Esophagus squamous epithelium (tissue), 5 donors: ENCODE measurements around the gene SRSF2. TPM values are rescaled to one million over a fixed set of nuclear protein-coding genes. Genes with fewer than 3 reads are reported as not detected.
A peak's percentile ranks its signal among the peaks of the same experiment; 100 is the strongest.

Experiments
- DNase-seq: peaks from one replicate; lab custom pipeline; 2025; lab: John Stamatoyannopoulos, UW
- H3K27ac ChIP-seq, 4 donors: fragments of 200-600 bp; sonication (generic); one replicate each; pipeline ENCODE4 v1.5.1; 2016 to 2019; ENCODE audit warnings: mild to moderate bottlenecking in 1 of 4
- H3K27me3 ChIP-seq, 4 donors: fragments of 200-600 bp; sonication (generic); 1 replicate in 3 of 4; 2 replicates in 1 of 4; pipeline versions ENCODE4 v1.5.1 to v1.6.0; 2017 to 2021; ENCODE audit warnings: antibody characterized with exemption in 1 of 4
- H3K36me3 ChIP-seq, 3 donors: fragments of 200-600 bp; sonication (generic); one replicate each; pipeline ENCODE4 v1.5.1; 2016 to 2019
- H3K4me1 ChIP-seq, 3 donors: fragments of 200-600 bp; sonication (generic); one replicate each; pipeline ENCODE4 v1.5.1; 2017 to 2019
- H3K4me3 ChIP-seq, 4 donors: fragments of 200-600 bp; sonication (generic); 1 replicate in 3 of 4; 2 replicates in 1 of 4; pipeline ENCODE4 v1.5.1; 2016 to 2019; ENCODE audit warnings: mild to moderate bottlenecking in 2 of 4, moderate library complexity in 1 of 4
- H3K9me3 ChIP-seq, 3 donors: fragments of 200-600 bp; sonication (generic); one replicate each; pipeline ENCODE4 v1.5.1; 2016 to 2019
- POLR2A ChIP-seq, 4 donors: fragments of 450-650 bp; IDR thresholded peaks; one replicate each; pipeline ENCODE4 v1.6.1; 2017; ENCODE audit warnings: antibody characterized with exemption in 4 of 4, mild to moderate bottlenecking in 4 of 4, moderate library complexity in 3 of 4
- WGBS, 2 donors: methylation state at CpG; one replicate each; pipeline ENCODE4 v1.1.5; 2018; 5-methylcytosine and 5-hydroxymethylcytosine counted together
- intact Hi-C: fragments of 100-400 bp; cut with DNase I; formaldehyde crosslinking; loops from one replicate; pipeline ENCODE4 v1.15.0; 2022
- total RNA-seq, 4 donors: library from RNA; depleted of rRNA; stranded (reverse); fragments of >200 nt; gene quantifications; one replicate each; pipeline ENCODE4 v1.1.0, GENCODE V29; 2016
- TF ChIP-seq, protein P1 (sequence below), 6 experiments: fragments of 450-650 bp in 4 of 6; fragments of 200-600 bp in 2 of 6; sonication (generic) in 2 of 6; IDR thresholded peaks; one replicate each; pipeline ENCODE4 v1.5.1; 2016 to 2019; ENCODE audit warnings: antibody characterized with exemption in 6 of 6, mild to moderate bottlenecking in 4 of 6, moderate library complexity in 4 of 6
- donor health status: DM: yes; HTN: yes; CAD: no.

SRSF2 gene
- total RNA-seq, 4 donors from 2014 or later, result 203 to 286 (median 233) TPM

DNA sequence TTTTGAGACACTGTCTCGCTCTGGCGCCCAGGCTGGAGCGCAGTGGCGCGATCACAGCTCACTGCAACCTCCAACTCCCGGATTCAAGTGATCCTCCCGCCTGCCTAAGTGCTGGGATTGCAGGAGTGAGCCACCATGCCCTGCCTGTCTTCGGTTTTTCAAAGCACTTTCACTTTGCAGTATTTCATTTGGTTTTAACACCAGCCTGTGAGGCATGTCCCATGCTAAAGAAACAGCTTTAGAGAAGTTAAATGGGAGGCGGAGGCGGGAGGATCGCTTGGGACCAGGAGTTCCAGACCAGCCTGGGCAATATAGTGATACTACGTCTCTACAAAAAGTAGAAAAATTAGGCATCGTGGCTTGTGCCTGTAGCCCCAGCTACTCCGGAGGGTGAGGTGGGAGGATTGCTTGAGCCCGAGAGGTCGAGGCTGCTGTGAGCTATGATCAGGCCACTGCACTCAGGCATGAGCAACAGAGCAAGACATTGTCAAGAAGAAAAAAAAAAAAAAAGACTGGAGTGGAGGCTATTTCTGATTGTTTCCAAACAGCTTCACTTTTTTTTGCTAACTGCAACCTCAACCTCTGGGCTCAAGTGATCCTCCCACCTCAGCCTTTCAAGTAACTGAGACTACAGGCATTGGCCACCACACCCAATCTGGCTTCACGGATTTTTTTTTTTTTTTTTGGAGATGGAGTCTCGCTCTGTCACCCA is 9.2 kb downstream of the SRSF2 start:
- Histone ChIP-seq H3K4me1 (peaks cover 22 to 86% (median 50%) of the 10 kb centered on the region in 3 donors), H3K4me3 (peak overlapping the region; percentile 74 to 94 (median 92)), H3K36me3 (peaks cover 0 to 60% (median 16%) of the 10 kb centered on the region in 3 donors), H3K27me3 (no peaks in the 10 kb centered on the region), H3K27ac (peak overlapping the region; percentile 97 to 100 (median 100)), H3K9me3 (no peaks in the 10 kb centered on the region)
- 31 to 37% methylated on average over 18 of the region's 18 CpGs for WGBS, 2 donors
- no peak for TF ChIP-seq POLR2A (IDR thresholded peaks at IDR 0.05)
- TF ChIP-seq, protein P1, sequence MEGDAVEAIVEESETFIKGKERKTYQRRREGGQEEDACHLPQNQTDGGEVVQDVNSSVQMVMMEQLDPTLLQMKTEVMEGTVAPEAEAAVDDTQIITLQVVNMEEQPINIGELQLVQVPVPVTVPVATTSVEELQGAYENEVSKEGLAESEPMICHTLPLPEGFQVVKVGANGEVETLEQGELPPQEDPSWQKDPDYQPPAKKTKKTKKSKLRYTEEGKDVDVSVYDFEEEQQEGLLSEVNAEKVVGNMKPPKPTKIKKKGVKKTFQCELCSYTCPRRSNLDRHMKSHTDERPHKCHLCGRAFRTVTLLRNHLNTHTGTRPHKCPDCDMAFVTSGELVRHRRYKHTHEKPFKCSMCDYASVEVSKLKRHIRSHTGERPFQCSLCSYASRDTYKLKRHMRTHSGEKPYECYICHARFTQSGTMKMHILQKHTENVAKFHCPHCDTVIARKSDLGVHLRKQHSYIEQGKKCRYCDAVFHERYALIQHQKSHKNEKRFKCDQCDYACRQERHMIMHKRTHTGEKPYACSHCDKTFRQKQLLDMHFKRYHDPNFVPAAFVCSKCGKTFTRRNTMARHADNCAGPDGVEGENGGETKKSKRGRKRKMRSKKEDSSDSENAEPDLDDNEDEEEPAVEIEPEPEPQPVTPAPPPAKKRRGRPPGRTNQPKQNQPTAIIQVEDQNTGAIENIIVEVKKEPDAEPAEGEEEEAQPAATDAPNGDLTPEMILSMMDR (IDR thresholded peaks at IDR 0.05), result no peak
- intact Hi-C loops, result no loop called here
- DNase-seq, result no peak

DNA sequence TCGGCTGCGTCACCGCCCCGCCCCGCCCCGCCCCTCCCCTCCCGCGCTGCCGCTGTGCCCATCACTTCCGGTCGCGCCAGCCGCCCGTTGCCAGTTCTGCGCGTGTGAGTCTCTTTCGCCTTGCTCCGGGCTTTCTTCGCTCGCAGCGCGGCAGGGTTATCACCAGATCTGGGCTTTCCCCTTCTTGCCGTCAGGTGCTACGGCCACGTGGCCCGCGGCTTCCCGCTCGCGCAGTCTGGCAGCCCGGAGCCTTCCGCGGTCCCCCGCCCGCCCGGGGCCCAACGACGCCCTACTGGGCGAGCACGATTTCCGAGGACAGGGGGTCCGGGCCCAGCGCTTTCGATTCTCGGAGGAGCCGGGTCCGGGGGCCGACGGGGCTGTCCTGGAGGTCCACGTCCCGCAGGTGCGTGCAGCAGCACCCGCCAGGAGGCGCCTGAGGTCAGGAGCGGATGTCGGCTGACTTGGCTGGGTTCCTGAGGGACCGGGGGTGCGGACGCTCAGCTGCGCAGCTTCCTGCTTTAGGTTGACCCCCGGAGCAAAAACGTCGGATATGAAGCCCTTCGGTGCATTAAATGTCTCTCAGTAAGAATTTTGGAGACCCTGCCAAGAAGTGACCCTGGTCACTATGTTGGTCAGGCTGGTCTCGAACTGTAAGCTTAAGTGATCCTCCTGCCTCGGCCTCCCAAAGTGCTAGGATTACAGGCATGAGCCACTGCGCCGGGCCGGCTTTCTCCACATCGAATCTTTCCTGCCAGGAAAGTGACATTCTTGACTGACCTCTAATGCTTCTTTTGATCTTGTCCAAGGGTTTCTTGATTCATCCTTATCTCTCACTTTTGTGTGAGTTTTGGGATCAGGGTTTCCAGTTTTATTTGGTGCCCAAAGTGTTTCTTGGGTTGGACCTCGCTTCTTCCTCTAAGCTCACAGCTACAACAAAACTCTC is 10.1 kb downstream of the SRSF2 start, which contains the start of gene METTL23:
TSS of gene METTL23 (plus strand) at position 64 of the 943 bp plus-strand sequence. CDS start 2,872 bp downstream, outside the sequence.
- Histone ChIP-seq H3K4me1 (peaks cover 22 to 86% (median 43%) of the 10 kb centered on the region in 3 donors), H3K27me3 (no peaks in the 10 kb centered on the region), H3K27ac (peak within 1 kb of the TSS; percentile 97 to 100 (median 100)), H3K36me3 (peaks cover 4 to 60% (median 19%) of the 10 kb centered on the region in 3 donors), H3K4me3 (peak within 1 kb of the TSS; percentile 74 to 94 (median 92)), H3K9me3 (no peaks in the 10 kb centered on the region)
- intact Hi-C loops, result no loop called here
- DNase-seq, result no peak
- TF ChIP-seq POLR2A (IDR thresholded peaks at IDR 0.05), result no peak
- TF ChIP-seq, protein P1 (IDR thresholded peaks at IDR 0.05), result peak; percentile 49 to 84 (median 76)
- 2 to 3% methylated on average over 7 to 12 of the region's 71 CpGs for WGBS, 2 donors

DNA sequence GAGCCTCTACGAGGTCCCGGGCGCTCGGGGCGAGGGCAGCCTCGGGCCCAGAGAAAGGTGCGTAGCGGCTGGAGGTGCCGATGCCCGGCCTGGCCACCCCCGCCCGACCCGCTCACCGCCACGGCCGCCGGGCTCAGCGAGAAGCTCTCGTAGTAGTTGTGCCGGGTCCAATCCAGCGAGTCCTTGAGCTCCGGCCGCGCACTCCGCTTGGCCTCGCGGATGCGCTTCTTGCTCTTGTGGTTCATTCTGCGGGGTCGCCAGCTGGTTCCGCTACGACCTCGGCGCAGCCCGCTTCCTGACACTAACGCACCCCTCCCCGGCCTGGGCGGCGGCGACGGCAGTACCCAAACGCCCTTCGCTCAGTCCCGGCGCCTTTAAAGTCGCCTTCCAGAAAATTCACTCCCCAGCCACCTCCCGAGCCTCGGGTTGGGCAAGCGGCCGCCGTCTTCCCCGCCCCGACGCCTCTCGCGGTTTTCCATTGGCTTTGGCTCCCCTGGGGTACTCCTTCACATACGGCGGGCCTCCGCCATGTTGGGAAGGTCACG is 10.8 kb downstream of the SRSF2 start, which contains the start of gene JMJD6:
TSS of gene JMJD6 (minus strand) at position 376 of the 545 bp plus-strand sequence. CDS start at position 245, 131 bp downstream.
- peak within 1 kb of the TSS; percentile 97 to 100 (median 100) for H3K27ac ChIP-seq
- H3K36me3 ChIP-seq, result peaks cover 9 to 60% (median 25%) of the 10 kb centered on the region in 3 donors
- no peaks in the 10 kb centered on the region for H3K27me3 ChIP-seq
- intact Hi-C loops, result no loop called here
- DNase-seq, result peak; percentile 75
- peaks cover 22 to 84% (median 37%) of the 10 kb centered on the region in 3 donors for H3K4me1 ChIP-seq
- H3K4me3 ChIP-seq, result peak within 1 kb of the TSS; percentile 74 to 94 (median 92)
- peak in 3 of 4 donors; percentile 92 to 96 (median 95) for TF ChIP-seq POLR2A (IDR thresholded peaks at IDR 0.05)
- TF ChIP-seq, protein P1 (IDR thresholded peaks at IDR 0.05), result peak in 1 of 6 experiments; percentile 2
- 0% methylated on average over 2 to 10 of the region's 60 CpGs for WGBS, 2 donors
- no peaks in the 10 kb centered on the region for H3K9me3 ChIP-seq

DNA sequence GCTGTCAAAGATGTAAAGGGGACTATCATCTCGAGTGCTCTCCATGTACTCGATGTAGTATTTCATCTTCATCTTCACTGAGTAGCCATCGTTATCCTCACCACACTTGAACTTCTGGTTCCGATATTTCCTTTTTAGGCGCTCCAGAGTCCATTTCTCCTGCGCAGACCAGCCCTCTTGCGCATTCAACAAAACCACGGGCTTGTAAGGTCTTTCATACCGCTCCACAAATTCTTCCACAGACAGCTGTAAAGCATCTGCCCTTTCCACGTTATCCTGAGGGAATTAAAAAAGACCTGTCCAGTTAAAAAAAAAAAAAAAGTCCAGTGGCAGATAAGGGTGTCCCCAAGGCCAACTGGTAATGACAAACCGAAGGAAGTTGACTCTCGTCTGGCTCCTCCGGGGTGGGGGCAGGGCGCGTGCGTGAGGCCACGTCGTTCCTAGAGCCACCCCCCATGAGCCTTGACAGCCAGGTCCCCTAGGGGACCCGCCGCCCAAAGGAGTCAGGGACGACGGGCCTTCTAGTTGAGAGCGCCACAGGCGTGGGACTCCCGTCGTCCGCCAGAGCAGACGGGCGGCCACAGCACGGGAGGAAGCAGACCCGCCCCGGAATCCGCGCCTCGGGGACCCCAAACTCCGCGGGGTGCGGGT is 11.4 kb downstream of the SRSF2 start:
- H3K4me3 ChIP-seq, result peak overlapping the region; percentile 74 to 94 (median 92)
- no peaks in the 10 kb centered on the region for H3K27me3 ChIP-seq
- H3K27ac ChIP-seq, result peak overlapping the region; percentile 97 to 100 (median 100)
- H3K9me3 ChIP-seq, result no peaks in the 10 kb centered on the region
- DNase-seq, result no peak
- H3K4me1 ChIP-seq, result peaks cover 22 to 84% (median 33%) of the 10 kb centered on the region in 3 donors
- intact Hi-C loops, result no loop called here
- WGBS, 2 donors, result 7 to 8% methylated on average over 14 to 23 of the region's 38 CpGs
- TF ChIP-seq, protein P1 (IDR thresholded peaks at IDR 0.05), result peak in 1 of 6 experiments; percentile 5
- peak in 1 of 4 donors; percentile 14 for TF ChIP-seq POLR2A (IDR thresholded peaks at IDR 0.05)
- H3K36me3 ChIP-seq, result peaks cover 14 to 60% (median 29%) of the 10 kb centered on the region in 3 donors
